ENCODE data around the gene AP1S1.

DNA sequence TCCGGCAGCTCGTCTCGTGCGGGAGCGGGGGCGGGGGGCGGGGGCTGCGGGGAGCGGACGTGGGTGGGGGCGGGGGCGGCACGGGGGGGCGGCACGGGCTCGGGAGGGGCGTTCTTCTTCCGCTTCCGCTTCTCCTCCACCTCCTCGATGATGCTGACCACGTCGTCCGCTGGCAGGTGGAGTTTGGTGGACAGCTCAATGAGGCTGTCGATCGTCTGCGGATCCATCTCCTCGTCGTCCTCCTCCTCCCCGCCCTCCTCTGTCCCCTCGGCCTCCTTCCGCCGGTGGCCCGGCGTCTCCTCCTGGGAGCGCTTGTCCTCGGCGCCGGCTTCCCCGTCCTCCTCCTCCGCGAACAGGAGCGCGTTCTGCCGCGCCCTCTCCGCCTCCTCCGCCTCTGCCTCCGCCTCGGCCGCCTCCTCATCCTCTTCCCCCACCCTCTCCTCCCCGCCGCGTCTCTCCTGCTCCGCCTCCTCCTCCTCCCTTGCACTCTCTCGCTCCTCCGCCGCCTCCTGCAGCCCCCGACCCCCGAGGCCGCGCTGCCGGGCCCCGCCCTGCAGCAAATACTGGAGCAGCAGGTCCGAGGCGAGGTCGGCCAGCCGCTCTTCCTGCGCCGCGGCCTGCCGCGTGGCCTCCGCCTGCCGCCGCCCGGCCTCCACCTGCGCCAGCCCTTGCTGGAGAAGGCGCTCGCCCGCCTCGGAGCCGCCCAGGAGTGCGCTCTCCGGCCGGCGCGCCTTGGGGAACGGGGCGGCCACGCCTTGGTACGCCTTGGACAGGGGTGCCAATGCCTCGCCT, 9.2 kb downstream of the AP1S1 start:
- TF ChIP-seq, protein P1, sequence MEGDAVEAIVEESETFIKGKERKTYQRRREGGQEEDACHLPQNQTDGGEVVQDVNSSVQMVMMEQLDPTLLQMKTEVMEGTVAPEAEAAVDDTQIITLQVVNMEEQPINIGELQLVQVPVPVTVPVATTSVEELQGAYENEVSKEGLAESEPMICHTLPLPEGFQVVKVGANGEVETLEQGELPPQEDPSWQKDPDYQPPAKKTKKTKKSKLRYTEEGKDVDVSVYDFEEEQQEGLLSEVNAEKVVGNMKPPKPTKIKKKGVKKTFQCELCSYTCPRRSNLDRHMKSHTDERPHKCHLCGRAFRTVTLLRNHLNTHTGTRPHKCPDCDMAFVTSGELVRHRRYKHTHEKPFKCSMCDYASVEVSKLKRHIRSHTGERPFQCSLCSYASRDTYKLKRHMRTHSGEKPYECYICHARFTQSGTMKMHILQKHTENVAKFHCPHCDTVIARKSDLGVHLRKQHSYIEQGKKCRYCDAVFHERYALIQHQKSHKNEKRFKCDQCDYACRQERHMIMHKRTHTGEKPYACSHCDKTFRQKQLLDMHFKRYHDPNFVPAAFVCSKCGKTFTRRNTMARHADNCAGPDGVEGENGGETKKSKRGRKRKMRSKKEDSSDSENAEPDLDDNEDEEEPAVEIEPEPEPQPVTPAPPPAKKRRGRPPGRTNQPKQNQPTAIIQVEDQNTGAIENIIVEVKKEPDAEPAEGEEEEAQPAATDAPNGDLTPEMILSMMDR (IDR thresholded peaks at IDR 0.05; ENCODE audit: poor library complexity), result no peak
- no peak for TF ChIP-seq EZH2 (IDR thresholded peaks at IDR 0.05; ENCODE audit: borderline replicate concordance)
